ENCODE results near the gene RAD9A. TPM values are rescaled to one million over a fixed set of nuclear protein-coding genes. Genes with fewer than 3 reads are reported as not detected.
A peak's percentile ranks its signal among the peaks of the same experiment; 100 is the strongest.

The RAD9A gene
- total and polyA plus RNA-seq, 2 experiments from 2014 or later, result 13.9 to 17.0 TPM

- peak within 1 kb of the TSS; percentile 96; the same call in 1 of the 2 replicates for H2AFZ ChIP-seq
- H3K79me2 ChIP-seq (replicated peaks; ENCODE audit: insufficient read depth), result no peaks in the 10 kb centered on the region
- no peaks in the 10 kb centered on the region for H3K9me2 ChIP-seq (ENCODE audit: insufficient read depth)
- H3K4me1 Mint-ChIP-seq, result peaks cover 33% of the 10 kb centered on the region
- peak; percentile 84 for ATAC-seq
- H3K9me3 Mint-ChIP-seq, result no peaks in the 10 kb centered on the region; the same call in 2 of the 3 replicates
- H3K36me3 Mint-ChIP-seq (ENCODE audit: low read depth), result no peaks in the 10 kb centered on the region; the same call in 2 of the 3 replicates
- no peaks in the 10 kb centered on the region; the same call in 1 of the 2 replicates for H4K20me1 ChIP-seq (replicated peaks; ENCODE audit: insufficient read depth)
- H3K27ac Mint-ChIP-seq, result peak within 1 kb of the TSS; percentile 93
- TF ChIP-seq CREB1 (CRISPR knock-in tag; IDR thresholded peaks at IDR 0.05; ENCODE audit: low read depth) (peak; percentile 46; the same call in 1 of the 2 replicates), REST (IDR thresholded peaks at IDR 0.05; ENCODE audit: unreplicated experiment) (no peak), POLR2AphosphoS5 (IDR thresholded peaks at IDR 0.05; ENCODE audit: low read depth) (peak; percentile 79)
- peak within 1 kb of the TSS; percentile 98 for H3K4me2 ChIP-seq
- H3K27me3 ChIP-seq (ENCODE audit: insufficient read depth), result no peaks in the 10 kb centered on the region; the same call in 1 of the 2 replicates
- no peaks in the 10 kb centered on the region for H3K36me3 ChIP-seq (ENCODE audit: insufficient read depth)
- H3F3A ChIP-seq (replicated peaks; ENCODE audit: low read depth), result 0 out of 2 replicates have a peak, but pooled peaks cover 14% of the 10 kb centered on the region
- H3K27me3 Mint-ChIP-seq (ENCODE audit: insufficient read depth, low read depth, poor library complexity), result peaks cover 30% of the 10 kb centered on the region
- H3K4me3 Mint-ChIP-seq, result peak within 1 kb of the TSS; percentile 87
- peak within 1 kb of the TSS; percentile 95 for H3K4me3 ChIP-seq
- peaks cover 9% of the 10 kb centered on the region for H3K4me1 ChIP-seq (ENCODE audit: insufficient read depth)
- peak within 1 kb of the TSS; percentile 97 for H3K27ac ChIP-seq (ENCODE audit: low read depth)
- DNase-seq (ENCODE audit: low spot score), result peak; percentile 98
Measured at GRCh38 chr11:67353317-67354074, 38.3 kb upstream of the RAD9A start, which contains the start of gene POLD4. TSS of gene POLD4 (minus strand) at chr11:67353546. CDS start at chr11:67353399, 147 bp downstream.

GRCh38 chr11:67354075-67355022 is 37.4 kb upstream of the RAD9A start:
- peak overlapping the region; percentile 9; the same call in 1 of the 2 replicates for H2AFZ ChIP-seq
- DNase-seq (ENCODE audit: low spot score) (no peak), ATAC-seq (no peak)
- no peaks in the 10 kb centered on the region for H3K36me3 ChIP-seq (ENCODE audit: insufficient read depth)
- Mint-ChIP-seq H3K4me3 (peak overlapping the region; percentile 87), H3K27ac (peak overlapping the region; percentile 93), H3K36me3 (ENCODE audit: low read depth) (no peaks in the 10 kb centered on the region; the same call in 2 of the 3 replicates), H3K27me3 (ENCODE audit: insufficient read depth, low read depth, poor library complexity) (peaks cover 30% of the 10 kb centered on the region), H3K4me1 (peaks cover 29% of the 10 kb centered on the region), H3K9me3 (no peaks in the 10 kb centered on the region; the same call in 2 of the 3 replicates)
- H3F3A ChIP-seq (replicated peaks; ENCODE audit: low read depth), result 0 out of 2 replicates have a peak, but pooled peaks cover 14% of the 10 kb centered on the region
- H3K9me2 ChIP-seq (ENCODE audit: insufficient read depth), result no peaks in the 10 kb centered on the region
- H3K79me2 ChIP-seq (replicated peaks; ENCODE audit: insufficient read depth), result no peaks in the 10 kb centered on the region
- peak overlapping the region; percentile 85 for H3K27ac ChIP-seq (ENCODE audit: low read depth)
- no peaks in the 10 kb centered on the region; the same call in 1 of the 2 replicates for H4K20me1 ChIP-seq (replicated peaks; ENCODE audit: insufficient read depth)
- peak overlapping the region; percentile 84 for H3K4me2 ChIP-seq
- no peaks in the 10 kb centered on the region; the same call in 1 of the 2 replicates for H3K27me3 ChIP-seq (ENCODE audit: insufficient read depth)
- peaks cover 9% of the 10 kb centered on the region for H3K4me1 ChIP-seq (ENCODE audit: insufficient read depth)
- TF ChIP-seq CTCF (conservative IDR thresholded peaks at IDR 0.05; ENCODE audit: low read depth in 2 of 2), result no peak
- peak overlapping the region; percentile 95 for H3K4me3 ChIP-seq

Data from GM23338 (cell line).